Progenitor cell of endocrine pancreas (in vitro differentiated cells): ENCODE data around the gene CREBL2. TPM values are rescaled to one million over a fixed set of nuclear protein-coding genes. Genes with fewer than 3 reads are reported as not detected.

ENCODE experiments used
- DNase-seq: peaks from one replicate; pipeline ENCODE4 v3.0.0; 2021; ENCODE audit warnings: low spot score; ENCODE audit not compliant: unreplicated experiment
- H3K27ac Mint-ChIP-seq: 2 replicates; pipeline ENCODE4 v1.8.0; 2021; ENCODE audit warnings: mild to moderate bottlenecking, moderate library complexity, mixed read lengths
- H3K27me3 Mint-ChIP-seq: 2 replicates; pipeline ENCODE4 v1.8.0; 2021; ENCODE audit warnings: mixed read lengths
- H3K36me3 Mint-ChIP-seq: 2 replicates; pipeline ENCODE4 v1.8.0; 2022; ENCODE audit warnings: mixed read lengths; ENCODE audit not compliant: insufficient read depth
- H3K4me1 Mint-ChIP-seq: 2 replicates; pipeline ENCODE4 v1.8.0; 2021; ENCODE audit warnings: low read depth, mixed read lengths
- H3K4me3 Mint-ChIP-seq: 2 replicates; pipeline ENCODE4 v1.8.0; 2021; ENCODE audit warnings: low read depth, mild to moderate bottlenecking, moderate library complexity, mixed read lengths
- H3K9me3 Mint-ChIP-seq: 2 replicates; pipeline ENCODE4 v1.8.0; 2021; ENCODE audit warnings: low read depth, mixed read lengths
- CTCF ChIP-seq: fragments of 200-600 bp; sonication (generic); IDR thresholded peaks from one replicate; pipeline ENCODE4 v1.5.0; 2021; ENCODE audit warnings: antibody characterized with exemption, mild to moderate bottlenecking; ENCODE audit not compliant: unreplicated experiment
- total RNA-seq: library from RNA; stranded (reverse); gene quantifications from 2 replicates; pipeline ENCODE4 v1.2.1, GENCODE V29; 2021

CREBL2 gene
- total RNA-seq, 1 donor from 2014 or later: 18.5 TPM

DNA sequence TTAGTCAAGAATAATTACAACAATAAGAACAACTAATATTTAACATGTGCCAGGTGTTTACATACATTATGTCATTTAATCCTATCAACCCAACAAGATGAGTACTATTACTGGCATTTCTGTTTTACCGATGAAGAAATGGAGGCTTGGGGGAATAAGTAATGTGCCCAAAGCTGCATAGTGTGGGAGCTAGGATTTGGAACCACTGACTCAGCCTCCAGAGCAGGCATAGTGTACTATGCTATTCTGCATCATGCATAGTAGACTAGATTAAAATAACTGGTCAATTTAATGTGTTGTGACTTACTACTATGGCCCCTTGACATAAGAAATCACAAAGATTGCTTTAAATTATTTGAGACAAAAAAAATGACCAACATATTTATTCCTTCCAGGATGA is 74.8 kb downstream of the CREBL2 start:
- Mint-ChIP-seq H3K36me3 (no peaks in the 10 kb centered on the region), H3K4me1 (peaks cover 4% of the 10 kb centered on the region)
- DNase-seq: no peak

DNA sequence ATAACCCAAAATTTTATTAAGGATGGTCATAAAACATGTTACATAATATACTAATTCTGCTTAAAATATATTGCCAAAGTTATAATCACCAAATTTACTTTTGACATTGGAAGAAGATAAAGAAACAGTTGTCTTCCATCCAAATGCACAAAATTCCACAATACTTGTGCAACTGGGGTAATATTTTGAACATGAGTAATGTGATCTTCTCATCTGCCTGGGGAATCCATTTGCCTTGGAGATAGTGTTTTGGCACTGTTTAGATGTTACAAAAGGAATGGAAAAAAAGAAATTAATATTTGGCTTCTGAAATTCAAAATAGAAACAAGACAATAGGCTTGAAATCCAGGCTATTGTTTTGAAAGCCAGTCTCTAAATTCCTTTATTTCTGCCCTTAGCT is 75.2 kb downstream of the CREBL2 start:
- Mint-ChIP-seq H3K4me3 (no peak overlapping the region), H3K36me3 (no peaks in the 10 kb centered on the region), H3K4me1 (peaks cover 4% of the 10 kb centered on the region)

More for the DNA sequence above, 74.8 kb downstream of the CREBL2 start:
- H3K4me3 Mint-ChIP-seq: no peak overlapping the region
- peaks cover 3% of the 10 kb centered on the region for H3K27me3 Mint-ChIP-seq
- no peak for TF ChIP-seq CTCF
- H3K9me3 Mint-ChIP-seq: no peaks in the 10 kb centered on the region
- no peak overlapping the region for H3K27ac Mint-ChIP-seq

GRCh38 chr12:12689647-12690300 is 78.1 kb downstream of the CREBL2 start:
- Mint-ChIP-seq H3K4me1 (peaks cover 3% of the 10 kb centered on the region), H3K27ac (no peak overlapping the region), H3K36me3 (no peaks in the 10 kb centered on the region), H3K9me3 (no peaks in the 10 kb centered on the region), H3K4me3 (no peak overlapping the region), H3K27me3 (peaks cover 1% of the 10 kb centered on the region)
- TF ChIP-seq CTCF: no peak
- DNase-seq: no peak

More for the DNA sequence above, 75.2 kb downstream of the CREBL2 start:
- DNase-seq: no peak
- no peak overlapping the region for H3K27ac Mint-ChIP-seq
- no peaks in the 10 kb centered on the region for H3K9me3 Mint-ChIP-seq
- TF ChIP-seq CTCF: no peak
- H3K27me3 Mint-ChIP-seq: peaks cover 3% of the 10 kb centered on the region

DNA sequence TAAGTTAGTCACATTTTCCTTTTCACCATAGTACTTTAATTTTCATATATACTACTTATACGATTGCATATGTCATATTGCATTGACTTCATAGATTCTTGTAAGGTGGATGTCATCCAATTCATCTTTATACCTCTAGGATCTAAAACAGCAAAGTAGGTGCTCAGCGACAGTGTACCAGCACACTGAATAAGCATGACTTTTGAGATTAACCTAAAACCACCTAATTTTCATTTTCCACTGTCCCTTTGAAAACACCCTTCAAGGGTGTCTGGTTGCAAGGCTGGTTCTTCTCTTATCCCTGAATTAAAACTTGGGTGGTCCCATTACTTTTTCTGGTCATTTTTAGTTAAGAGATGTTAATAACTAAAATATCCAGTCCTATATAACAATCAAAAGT is 79.9 kb downstream of the CREBL2 start:
- Mint-ChIP-seq H3K4me1 (peaks cover 7% of the 10 kb centered on the region), H3K27ac (no peak overlapping the region)

GRCh38 chr12:12693111-12693671 is 81.5 kb downstream of the CREBL2 start:
- DNase-seq: no peak
- H3K27ac Mint-ChIP-seq: no peak overlapping the region
- no peaks in the 10 kb centered on the region for H3K27me3 Mint-ChIP-seq
- H3K36me3 Mint-ChIP-seq: no peaks in the 10 kb centered on the region
- peaks cover 14% of the 10 kb centered on the region for H3K4me1 Mint-ChIP-seq
- H3K4me3 Mint-ChIP-seq: no peak overlapping the region
- no peaks in the 10 kb centered on the region for H3K9me3 Mint-ChIP-seq
- TF ChIP-seq CTCF: no peak

More for the DNA sequence above, 79.9 kb downstream of the CREBL2 start:
- no peak for DNase-seq
- Mint-ChIP-seq H3K9me3 (no peaks in the 10 kb centered on the region), H3K36me3 (no peaks in the 10 kb centered on the region), H3K27me3 (no peaks in the 10 kb centered on the region), H3K4me3 (no peak overlapping the region)
- TF ChIP-seq CTCF: no peak

Other genes starting within 250 kb of the CREBL2 start
- 67.5 and 74.6 TPM in 2 replicates for gene DUSP16, start 49.0 kb upstream of the CREBL2 start, total RNA-seq
- 1.2 and 2.0 TPM in 2 replicates for gene GPR19, start 84.3 kb downstream of the CREBL2 start, total RNA-seq
- gene CDKN1B, start 105.5 kb downstream of the CREBL2 start, total RNA-seq: 36.7 and 40.8 TPM in 2 replicates
- gene APOLD1, start 173.8 kb downstream of the CREBL2 start, total RNA-seq: 5.3 and 5.4 TPM in 2 replicates
- gene DDX47, start 201.5 kb downstream of the CREBL2 start, total RNA-seq: 115 TPM in 2 replicates